ENCODE measurements around the gene SCAMP4.
A peak's percentile ranks its signal among the peaks of the same experiment; 100 is the strongest.

The SCAMP4 gene

GRCh38 chr19:1859331-1859781 lies 45.8 kb upstream of the SCAMP4 start:
- no peak overlapping the region for H3K27ac ChIP-seq (ENCODE audit: low read length)
- peaks cover 64% of the 10 kb centered on the region for H3K4me1 ChIP-seq (ENCODE audit: low read length)
- peaks cover 58% of the 10 kb centered on the region for H4K20me1 ChIP-seq (ENCODE audit: insufficient read depth, low read length)

GRCh38 chr19:1860042-1860775 lies 45.0 kb upstream of the SCAMP4 start:
- Histone ChIP-seq H3K9ac (ENCODE audit: low read length) (peak overlapping the region; percentile 95; the same call in 1 of the 2 replicates), H3K4me3 (ENCODE audit: low read length) (peak overlapping the region; percentile 95), H3K9me3 (ENCODE audit: insufficient read depth, low read length) (no peaks in the 10 kb centered on the region), H3K27ac (ENCODE audit: low read length) (no peak overlapping the region), H2AFZ (ENCODE audit: low read depth, low read length) (no peak overlapping the region), H3K79me2 (ENCODE audit: low read length) (peaks cover 84% of the 10 kb centered on the region), H3K4me2 (ENCODE audit: low read length) (peak overlapping the region; percentile 99), H3K27me3 (ENCODE audit: low read depth, low read length) (no peaks in the 10 kb centered on the region), H3K36me3 (replicated peaks; ENCODE audit: low read depth, low read length) (no peaks in the 10 kb centered on the region), H4K20me1 (ENCODE audit: insufficient read depth, low read length) (peaks cover 50% of the 10 kb centered on the region), H3K4me1 (ENCODE audit: low read length) (peaks cover 61% of the 10 kb centered on the region)
- TF ChIP-seq CTCF (IDR thresholded peaks at IDR 0.05; ENCODE audit: low read depth, low read length), result no peak
- TF ChIP-seq EZH2phosphoT487 (IDR thresholded peaks at IDR 0.05; ENCODE audit: low read depth), result no peak

More at GRCh38 chr19:1859331-1859781, 45.8 kb upstream of the SCAMP4 start:
- H3K9ac ChIP-seq (ENCODE audit: low read length), result no peak overlapping the region
- no peaks in the 10 kb centered on the region for H3K9me3 ChIP-seq (ENCODE audit: insufficient read depth, low read length)
- H2AFZ ChIP-seq (ENCODE audit: low read depth, low read length), result no peak overlapping the region
- peak overlapping the region; percentile 99 for H3K4me2 ChIP-seq (ENCODE audit: low read length)
- peaks cover 89% of the 10 kb centered on the region for H3K79me2 ChIP-seq (ENCODE audit: low read length)
- H3K36me3 ChIP-seq (replicated peaks; ENCODE audit: low read depth, low read length), result no peaks in the 10 kb centered on the region
- H3K27me3 ChIP-seq (ENCODE audit: low read depth, low read length), result no peaks in the 10 kb centered on the region
- TF ChIP-seq CTCF (IDR thresholded peaks at IDR 0.05; ENCODE audit: low read depth, low read length), result no peak
- TF ChIP-seq EZH2phosphoT487 (IDR thresholded peaks at IDR 0.05; ENCODE audit: low read depth), result no peak
- H3K4me3 ChIP-seq (ENCODE audit: low read length), result no peak overlapping the region

GRCh38 chr19:1860821-1861598 lies 44.2 kb upstream of the SCAMP4 start:
- TF ChIP-seq CTCF (IDR thresholded peaks at IDR 0.05; ENCODE audit: low read depth, low read length) (no peak), EZH2phosphoT487 (IDR thresholded peaks at IDR 0.05; ENCODE audit: low read depth) (no peak)
- Histone ChIP-seq H3K9ac (ENCODE audit: low read length) (peak overlapping the region; percentile 95), H3K79me2 (ENCODE audit: low read length) (peaks cover 82% of the 10 kb centered on the region), H2AFZ (ENCODE audit: low read depth, low read length) (no peak overlapping the region), H3K4me1 (ENCODE audit: low read length) (peaks cover 58% of the 10 kb centered on the region), H3K27ac (ENCODE audit: low read length) (no peak overlapping the region), H3K4me2 (ENCODE audit: low read length) (peak overlapping the region; percentile 99), H4K20me1 (ENCODE audit: insufficient read depth, low read length) (peaks cover 50% of the 10 kb centered on the region), H3K36me3 (replicated peaks; ENCODE audit: low read depth, low read length) (no peaks in the 10 kb centered on the region), H3K9me3 (ENCODE audit: insufficient read depth, low read length) (no peaks in the 10 kb centered on the region), H3K4me3 (ENCODE audit: low read length) (peak overlapping the region; percentile 95), H3K27me3 (ENCODE audit: low read depth, low read length) (no peaks in the 10 kb centered on the region)

GRCh38 chr19:1861599-1862031 lies 43.6 kb upstream of the SCAMP4 start:
- H3K36me3 ChIP-seq (replicated peaks; ENCODE audit: low read depth, low read length), result no peaks in the 10 kb centered on the region
- no peak overlapping the region for H2AFZ ChIP-seq (ENCODE audit: low read depth, low read length)
- H3K4me1 ChIP-seq (ENCODE audit: low read length), result peaks cover 52% of the 10 kb centered on the region
- H3K27me3 ChIP-seq (ENCODE audit: low read depth, low read length), result no peaks in the 10 kb centered on the region
- peaks cover 50% of the 10 kb centered on the region for H4K20me1 ChIP-seq (ENCODE audit: insufficient read depth, low read length)
- H3K27ac ChIP-seq (ENCODE audit: low read length), result peak overlapping the region; percentile 79
- H3K4me3 ChIP-seq (ENCODE audit: low read length), result peak overlapping the region; percentile 95
- TF ChIP-seq CTCF (IDR thresholded peaks at IDR 0.05; ENCODE audit: low read depth, low read length) (no peak), EZH2phosphoT487 (IDR thresholded peaks at IDR 0.05; ENCODE audit: low read depth) (no peak)
- no peaks in the 10 kb centered on the region for H3K9me3 ChIP-seq (ENCODE audit: insufficient read depth, low read length)
- peak overlapping the region; percentile 99 for H3K4me2 ChIP-seq (ENCODE audit: low read length)
- peak overlapping the region; percentile 95 for H3K9ac ChIP-seq (ENCODE audit: low read length)
- peaks cover 76% of the 10 kb centered on the region for H3K79me2 ChIP-seq (ENCODE audit: low read length)

Data from OCI-LY3 (cell line).